WTC11 (cell line): Measurements from ENCODE around the gene SLC9A2. TPM values are rescaled to one million over a fixed set of nuclear protein-coding genes. Genes with fewer than 3 reads are reported as not detected.

Experiments
- ATAC-seq: fragments of 200-7000 bp; cut with Tn5 transposase; 2 replicates; pipeline ENCODE4 v1.10.0; 2021; ENCODE audit warnings: mild to moderate bottlenecking, moderate library complexity
- CTCF ChIA-PET: fragments of 300-600 bp; sonication (Branson Sonifier 250); formaldehyde crosslinking; loops from one replicate; lab custom pipeline; 2021; ENCODE audit warnings: antibody characterized with exemption; lab: Charles Lee
- POLR2A ChIA-PET: fragments of 350-600 bp; sonication (Branson Sonifier 250); formaldehyde crosslinking; loops from one replicate; lab custom pipeline; 2021; ENCODE audit warnings: antibody characterized with exemption; lab: Charles Lee
- DNase-seq: peaks from one replicate; pipeline ENCODE4 v3.0.0; 2021; ENCODE audit warnings: low spot score
- H3K27ac Mint-ChIP-seq: 2 replicates; pipeline ENCODE4 v1.8.0; 2021; ENCODE audit warnings: mixed read lengths
- H3K27me3 Mint-ChIP-seq: 2 replicates; pipeline ENCODE4 v1.8.0; 2021; ENCODE audit warnings: low read depth, mild to moderate bottlenecking, moderate library complexity, mixed read lengths
- H3K36me3 Mint-ChIP-seq: 2 replicates; pipeline ENCODE4 v1.8.0; 2021; ENCODE audit warnings: mixed read lengths
- H3K4me1 Mint-ChIP-seq: 2 replicates; pipeline ENCODE4 v1.8.0; 2022; ENCODE audit warnings: mixed read lengths
- H3K4me3 Mint-ChIP-seq: 2 replicates; pipeline ENCODE4 v1.8.0; 2021; ENCODE audit warnings: mild to moderate bottlenecking, moderate library complexity, mixed read lengths
- H3K9me3 Mint-ChIP-seq: 2 replicates; pipeline ENCODE4 v1.8.0; 2021; ENCODE audit warnings: mixed read lengths
- AR ChIP-seq: fragments of 250-450 bp; sonication (Bioruptor Pico); IDR thresholded peaks from 2 replicates; pipeline ENCODE4 v1.9.0; 2021; ENCODE audit warnings: mild to moderate bottlenecking
- ARID4B ChIP-seq: sonication (generic); formaldehyde crosslinking; IDR thresholded peaks from 2 replicates; pipeline ENCODE4 v1.8.0; 2023; ENCODE audit warnings: missing genetic modification reagents, mild to moderate bottlenecking, borderline replicate concordance
- CBFB ChIP-seq: sonication (generic); formaldehyde crosslinking; IDR thresholded peaks from 2 replicates; pipeline ENCODE4 v1.8.1; 2022; ENCODE audit warnings: mild to moderate bottlenecking, low read depth, missing genetic modification reagents
- CDX4 ChIP-seq: fragments of 250-450 bp; sonication (Bioruptor Pico); IDR thresholded peaks from 2 replicates; pipeline ENCODE4 v1.9.0; 2021; ENCODE audit warnings: moderate library complexity, mild to moderate bottlenecking, inconsistent platforms, borderline replicate concordance
- E2F1 ChIP-seq: sonication (generic); formaldehyde crosslinking; IDR thresholded peaks from 2 replicates; pipeline ENCODE4 v1.8.0; 2022; ENCODE audit warnings: mild to moderate bottlenecking, missing genetic modification reagents
- ELF4 ChIP-seq: sonication (generic); formaldehyde crosslinking; IDR thresholded peaks from 2 replicates; pipeline ENCODE4 v1.8.1; 2022; ENCODE audit warnings: low read depth, mild to moderate bottlenecking, moderate library complexity, missing genetic modification reagents
- HMGA2 ChIP-seq: fragments of 250-450 bp; sonication (Bioruptor Pico); IDR thresholded peaks from 2 replicates; pipeline ENCODE4 v1.4.0; 2021; ENCODE audit warnings: mild to moderate bottlenecking, moderate library complexity
- JUN ChIP-seq: sonication (generic); formaldehyde crosslinking; IDR thresholded peaks from 2 replicates; pipeline ENCODE4 v1.8.0; 2023; ENCODE audit warnings: mild to moderate bottlenecking, missing genetic modification reagents
- MYBL2 ChIP-seq: sonication (generic); formaldehyde crosslinking; IDR thresholded peaks from 2 replicates; pipeline ENCODE4 v1.8.1; 2023; ENCODE audit warnings: mild to moderate bottlenecking, moderate library complexity, missing genetic modification reagents
- NFE2L1 ChIP-seq: sonication (generic); formaldehyde crosslinking; IDR thresholded peaks from 2 replicates; pipeline ENCODE4 v1.8.1; 2023; ENCODE audit warnings: missing genetic modification reagents
- NR2C2 ChIP-seq: sonication (generic); formaldehyde crosslinking; IDR thresholded peaks from 2 replicates; pipeline ENCODE4 v1.8.0; 2022; ENCODE audit warnings: mild to moderate bottlenecking, missing genetic modification reagents
- SMAD3 ChIP-seq: sonication (generic); formaldehyde crosslinking; IDR thresholded peaks from 2 replicates; pipeline ENCODE4 v1.8.0; 2022; ENCODE audit warnings: missing genetic modification reagents, mild to moderate bottlenecking, borderline replicate concordance
- TEAD1 ChIP-seq: sonication (generic); formaldehyde crosslinking; IDR thresholded peaks from 2 replicates; pipeline ENCODE4 v1.8.0; 2022; ENCODE audit warnings: mild to moderate bottlenecking, missing genetic modification reagents
- ZNF138 ChIP-seq: sonication (generic); formaldehyde crosslinking; conservative IDR thresholded peaks from 2 replicates; pipeline ENCODE4 v1.8.1; 2022; ENCODE audit warnings: mild to moderate bottlenecking, moderate library complexity, missing genetic modification reagents
- ZNF219 ChIP-seq: sonication (generic); formaldehyde crosslinking; IDR thresholded peaks from 2 replicates; pipeline ENCODE4 v1.8.0; 2023; ENCODE audit warnings: missing genetic modification reagents, mild to moderate bottlenecking, borderline replicate concordance
- ZNF512 ChIP-seq: sonication (generic); formaldehyde crosslinking; IDR thresholded peaks from 2 replicates; pipeline ENCODE4 v1.8.1; 2022; ENCODE audit warnings: missing genetic modification reagents, borderline replicate concordance
- ZNF671 ChIP-seq: fragments of 250-450 bp; sonication (Bioruptor Pico); IDR thresholded peaks from 2 replicates; pipeline ENCODE4 v1.8.0; 2021; ENCODE audit warnings: mild to moderate bottlenecking
- ZSCAN18 ChIP-seq: fragments of 250-450 bp; sonication (Bioruptor Pico); IDR thresholded peaks from 2 replicates; pipeline ENCODE4 v2.1.2; 2022; ENCODE audit warnings: mild to moderate bottlenecking, moderate library complexity
- total RNA-seq: library from RNA; stranded (reverse); gene quantifications from 3 replicates; pipeline ENCODE4 v1.2.3, GENCODE V29; 2021

The SLC9A2 gene
- total RNA-seq, 1 experiment from 2014 or later, result 0.07 TPM

- TF ChIP-seq NR2C2 (CRISPR knock-in tag), result 0 out of 2 replicates have a peak, but pooled peaks have one; percentile 29
- peak; percentile 58; the same call in 1 of the 2 replicates for TF ChIP-seq ELF4 (CRISPR knock-in tag)
- TF ChIP-seq TEAD1 (CRISPR knock-in tag), result peak; percentile 34; the same call in 1 of the 2 replicates
- no peak for TF ChIP-seq ZNF671 (CRISPR knock-in tag)
- TF ChIP-seq SMAD3 (CRISPR knock-in tag), result peak; percentile 42; the same call in 1 of the 2 replicates
- TF ChIP-seq, all 79 proteins: peak for 30
Observed at GRCh38 chr2:102619414-102620319, at the start of gene SLC9A2 (continued).

GRCh38 chr2:102575888-102576287 lies 43.5 kb upstream of the SLC9A2 start:
- TF ChIP-seq MYBL2 (no peak), ARID4B (CRISPR knock-in tag) (no peak), HMGA2 (CRISPR knock-in tag) (peak; percentile 91), CBFB (CRISPR knock-in tag) (no peak)
- H3K4me3 Mint-ChIP-seq, result no peak overlapping the region
- H3K9me3 Mint-ChIP-seq, result peaks cover 34% of the 10 kb centered on the region
- CTCF ChIA-PET, result no interaction called here
- peaks cover 2% of the 10 kb centered on the region; the same call in 1 of the 2 replicates for H3K4me1 Mint-ChIP-seq
- ATAC-seq (no peak), DNase-seq (no peak)
- POLR2A ChIA-PET, result no interaction called here
- H3K27me3 Mint-ChIP-seq, result no peaks in the 10 kb centered on the region
- peaks cover 11% of the 10 kb centered on the region for H3K36me3 Mint-ChIP-seq
- no peak overlapping the region for H3K27ac Mint-ChIP-seq

GRCh38 chr2:102578376-102578775 lies 41.0 kb upstream of the SLC9A2 start:
- Mint-ChIP-seq H3K27me3 (no peaks in the 10 kb centered on the region), H3K36me3 (0 out of 2 replicates have a peak, but pooled peaks cover 5% of the 10 kb centered on the region), H3K27ac (no peak overlapping the region), H3K4me1 (peaks cover 2% of the 10 kb centered on the region; the same call in 1 of the 2 replicates), H3K4me3 (no peak overlapping the region), H3K9me3 (peaks cover 29% of the 10 kb centered on the region)
- no peak for DNase-seq
- POLR2A ChIA-PET, result no interaction called here
- CTCF ChIA-PET, result no interaction called here
- no peak for ATAC-seq
- TF ChIP-seq CDX4 (CRISPR knock-in tag) (no peak), AR (CRISPR knock-in tag) (no peak), E2F1 (CRISPR knock-in tag) (no peak), JUN (CRISPR knock-in tag) (no peak), NFE2L1 (CRISPR knock-in tag) (no peak), ZNF138 (no peak), ZNF512 (CRISPR knock-in tag) (no peak), ZNF219 (CRISPR knock-in tag) (no peak), ZSCAN18 (CRISPR knock-in tag) (no peak)
